HEK293 (cell line): ENCODE results near the gene CHRDL1.

Experiments
- CTCF ChIA-PET: fragments of 350-600 bp; formaldehyde crosslinking; extraction: SDS; loops from one replicate; lab custom pipeline; 2021; ENCODE audit warnings: antibody characterized with exemption; lab: Yijun Ruan, JAX
- POLR2A ChIA-PET: fragments of 300-600 bp; formaldehyde crosslinking; extraction: SDS; loops from one replicate; lab custom pipeline; 2020; ENCODE audit warnings: antibody characterized with exemption, inconsistent platforms; lab: Yijun Ruan, JAX
- H3K27ac ChIP-seq: fragments of 200-500 bp; sonication (Bioruptor generic); 2 replicates; pipeline ENCODE4 v1.5.1; 2014; ENCODE audit warnings: low read depth, low read length, control low read depth, inconsistent platforms; ENCODE audit errors: extremely low read depth
- H3K36me3 ChIP-seq, 2 experiments: fragments of 200-500 bp in 1 of 2; sonication (Bioruptor generic) in 1 of 2; 1 replicate in 1 of 2; 2 replicates in 1 of 2; pipeline ENCODE4 v1.5.1; 2014 to 2017; ENCODE audit warnings: inconsistent platforms in 2 of 2, low read length in 2 of 2; ENCODE audit not compliant: control insufficient read depth in 2 of 2, insufficient read depth in 1 of 2
- H3K4me1 ChIP-seq: fragments of 200-500 bp; sonication (Bioruptor generic); 2 replicates; pipeline ENCODE4 v1.5.1; 2014; ENCODE audit warnings: mild to moderate bottlenecking, low read length, inconsistent platforms; ENCODE audit not compliant: control insufficient read depth, insufficient read depth
- H3K4me3 ChIP-seq: 2 replicates; pipeline ENCODE4 v1.5.1; 2011; ENCODE audit warnings: low read depth, mild to moderate bottlenecking, control low read depth, low read length, moderate library complexity
- H3K9me3 ChIP-seq: fragments of 200-500 bp; sonication (Bioruptor generic); 2 replicates; pipeline ENCODE4 v1.5.1; 2014; ENCODE audit warnings: low read depth, low read length, inconsistent platforms; ENCODE audit not compliant: control insufficient read depth, insufficient read depth
- BCL6B ChIP-seq: fragments of 450-650 bp; formaldehyde crosslinking; IDR thresholded peaks from 2 replicates; pipeline ENCODE4 v1.5.1; 2017; ENCODE audit warnings: missing biosample characterization, missing genetic modification characterization
- CTCF ChIP-seq: fragments of 450-650 bp; formaldehyde crosslinking; IDR thresholded peaks from 2 replicates; pipeline ENCODE4 v1.5.1; 2016; ENCODE audit warnings: missing biosample characterization, missing genetic modification characterization
- INSM2 ChIP-seq: fragments of 450-650 bp; formaldehyde crosslinking; IDR thresholded peaks from 2 replicates; pipeline ENCODE4 v1.5.1; 2016; ENCODE audit warnings: missing biosample characterization, missing genetic modification characterization
- KLF17 ChIP-seq: fragments of 450-650 bp; formaldehyde crosslinking; IDR thresholded peaks from 2 replicates; pipeline ENCODE4 v1.5.1; 2016; ENCODE audit warnings: missing biosample characterization, missing genetic modification characterization
- KLF9 ChIP-seq: fragments of 450-650 bp; formaldehyde crosslinking; IDR thresholded peaks from 2 replicates; pipeline ENCODE4 v1.5.1; 2016; ENCODE audit warnings: missing biosample characterization, missing genetic modification characterization, low read depth
- SCRT2 ChIP-seq: fragments of 450-650 bp; formaldehyde crosslinking; IDR thresholded peaks from 2 replicates; pipeline ENCODE4 v1.5.1; 2016; ENCODE audit warnings: missing biosample characterization, missing genetic modification characterization
- SP7 ChIP-seq: fragments of 450-650 bp; formaldehyde crosslinking; IDR thresholded peaks from 2 replicates; pipeline ENCODE4 v1.5.1; 2016; ENCODE audit warnings: missing biosample characterization, missing genetic modification characterization
- TRIM28 ChIP-seq: IDR thresholded peaks from 2 replicates; pipeline ENCODE4 v1.6.1; 2011; ENCODE audit warnings: low read length, control low read depth, borderline replicate concordance
- YY2 ChIP-seq: fragments of 450-650 bp; formaldehyde crosslinking; IDR thresholded peaks from 2 replicates; pipeline ENCODE4 v1.5.1; 2016; ENCODE audit warnings: missing biosample characterization, missing genetic modification characterization
- ZBTB1 ChIP-seq: fragments of 450-650 bp; formaldehyde crosslinking; IDR thresholded peaks from 2 replicates; pipeline ENCODE4 v1.5.1; 2016; ENCODE audit warnings: missing biosample characterization, missing genetic modification characterization
- ZBTB6 ChIP-seq: fragments of 450-650 bp; formaldehyde crosslinking; IDR thresholded peaks from 2 replicates; pipeline ENCODE4 v1.5.1; 2017; ENCODE audit warnings: missing biosample characterization, missing genetic modification characterization
- ZFP3 ChIP-seq: fragments of 450-650 bp; formaldehyde crosslinking; IDR thresholded peaks from 2 replicates; pipeline ENCODE4 v1.5.1; 2016; ENCODE audit warnings: low read depth, missing biosample characterization, missing genetic modification characterization
- ZFP41 ChIP-seq: fragments of 450-650 bp; formaldehyde crosslinking; IDR thresholded peaks from 2 replicates; pipeline ENCODE4 v1.5.1; 2016; ENCODE audit warnings: missing biosample characterization, missing genetic modification characterization, borderline replicate concordance
- ZNF155 ChIP-seq: fragments of 450-650 bp; formaldehyde crosslinking; IDR thresholded peaks from 2 replicates; pipeline ENCODE4 v1.5.1; 2016; ENCODE audit warnings: missing biosample characterization, missing genetic modification characterization
- ZNF214 ChIP-seq: fragments of 450-650 bp; formaldehyde crosslinking; IDR thresholded peaks from 2 replicates; pipeline ENCODE4 v1.5.1; 2017; ENCODE audit warnings: missing biosample characterization, mild to moderate bottlenecking, missing genetic modification characterization, borderline replicate concordance
- ZNF239 ChIP-seq: fragments of 450-650 bp; formaldehyde crosslinking; IDR thresholded peaks from 2 replicates; pipeline ENCODE4 v1.5.1; 2016; ENCODE audit warnings: missing biosample characterization, missing genetic modification characterization
- ZNF311 ChIP-seq: fragments of 450-650 bp; formaldehyde crosslinking; IDR thresholded peaks from 2 replicates; pipeline ENCODE4 v1.5.1; 2017; ENCODE audit warnings: missing biosample characterization, missing genetic modification characterization, borderline replicate concordance
- ZNF341 ChIP-seq: fragments of 450-650 bp; formaldehyde crosslinking; IDR thresholded peaks from 2 replicates; pipeline ENCODE4; 2016; ENCODE audit warnings: low read depth, missing biosample characterization, missing genetic modification characterization
- ZNF433 ChIP-seq: fragments of 450-650 bp; formaldehyde crosslinking; IDR thresholded peaks from 2 replicates; pipeline ENCODE4 v1.5.1; 2016; ENCODE audit warnings: missing biosample characterization, missing genetic modification characterization, low read depth
- ZNF513 ChIP-seq: fragments of 450-650 bp; IDR thresholded peaks from 2 replicates; pipeline ENCODE4 v1.5.1; 2018; ENCODE audit warnings: missing biosample characterization, missing genetic modification characterization
- ZNF549 ChIP-seq: fragments of 450-650 bp; IDR thresholded peaks from 2 replicates; pipeline ENCODE4 v1.5.1; 2018; ENCODE audit warnings: missing biosample characterization, missing genetic modification characterization, mild to moderate bottlenecking, inconsistent platforms, moderate library complexity
- ZNF555 ChIP-seq: fragments of 450-650 bp; formaldehyde crosslinking; conservative IDR thresholded peaks from 2 replicates; pipeline ENCODE4 v1.5.1; 2017; ENCODE audit warnings: missing biosample characterization, mild to moderate bottlenecking, missing genetic modification characterization, inconsistent platforms
- ZNF580 ChIP-seq: fragments of 450-650 bp; formaldehyde crosslinking; IDR thresholded peaks from 2 replicates; pipeline ENCODE4 v1.5.1; 2016; ENCODE audit warnings: missing biosample characterization, missing genetic modification characterization
- ZNF645 ChIP-seq: fragments of 450-650 bp; formaldehyde crosslinking; IDR thresholded peaks from 2 replicates; pipeline ENCODE4; 2016; ENCODE audit warnings: missing biosample characterization, missing genetic modification characterization
- ZNF777 ChIP-seq: fragments of 450-650 bp; formaldehyde crosslinking; IDR thresholded peaks from 2 replicates; pipeline ENCODE4 v1.5.1; 2017; ENCODE audit warnings: missing biosample characterization, missing genetic modification characterization, borderline replicate concordance
- ZSCAN30 ChIP-seq: fragments of 450-650 bp; IDR thresholded peaks from 2 replicates; pipeline ENCODE4 v1.5.1; 2018; ENCODE audit warnings: missing biosample characterization, mild to moderate bottlenecking, missing genetic modification characterization, moderate library complexity

The CHRDL1 gene

GRCh38 chrX:110750526-110751189 lies 45.0 kb downstream of the CHRDL1 start (continued):
- TF ChIP-seq ZFP41 (no peak), ZNF555 (tag by site-specific recombination) (no peak), ZNF645 (tag by site-specific recombination) (no peak), INSM2 (no peak), TRIM28 (no peak), ZNF341 (tag by site-specific recombination) (no peak), ZNF777 (no peak)
- TF ChIP-seq, all 188 proteins: peak for 0

GRCh38 chrX:110748256-110748806 lies 47.3 kb downstream of the CHRDL1 start:
- Histone ChIP-seq H3K4me3 (no peak overlapping the region), H3K27ac (no peak overlapping the region)
- CTCF ChIA-PET = no interaction called here

More at GRCh38 chrX:110748256-110748806, 47.3 kb downstream of the CHRDL1 start:
- H3K9me3 ChIP-seq = no peaks in the 10 kb centered on the region
- POLR2A ChIA-PET = no interaction called here
- no peak for TF ChIP-seq ZSCAN30 (tag by site-specific recombination)
- no peak for TF ChIP-seq SP7 (tag by site-specific recombination)
- no peak for TF ChIP-seq ZNF513 (tag by site-specific recombination)
- TF ChIP-seq SCRT2 (tag by site-specific recombination) = no peak
- no peak for TF ChIP-seq ZFP3
- no peak for TF ChIP-seq ZNF239 (tag by site-specific recombination)
- TF ChIP-seq ZBTB1 (tag by site-specific recombination) = no peak
- TF ChIP-seq ZNF311 (tag by site-specific recombination) = no peak
- no peak for TF ChIP-seq ZNF433 (tag by site-specific recombination)
- TF ChIP-seq ZNF214 (tag by site-specific recombination) = no peak
- TF ChIP-seq ZBTB6 (tag by site-specific recombination) = no peak
- TF ChIP-seq ZNF549 (tag by site-specific recombination) = no peak
- TF ChIP-seq ZNF341 (tag by site-specific recombination) = no peak
- no peak for TF ChIP-seq CTCF
- no peak for TF ChIP-seq KLF9
- no peak for TF ChIP-seq BCL6B (tag by site-specific recombination)
- TF ChIP-seq KLF17 (tag by site-specific recombination) = no peak
- TF ChIP-seq ZNF155 (tag by site-specific recombination) = no peak
- no peak for TF ChIP-seq ZNF580 (tag by site-specific recombination)
- no peak for TF ChIP-seq YY2
- TF ChIP-seq, all 188 proteins: peak for 0
- no peaks in the 10 kb centered on the region for H3K4me1 ChIP-seq
- H3K36me3 ChIP-seq = no peaks in the 10 kb centered on the region
